Measurements from ENCODE around the gene ZC2HC1B.

ZC2HC1B gene

GRCh38 chr6:143970456-143971218 lies 106.4 kb downstream of the ZC2HC1B start:
- no peaks in the 10 kb centered on the region for H3K36me3 ChIP-seq (ENCODE audit: insufficient read depth, insufficient read length, low read length)
- no peak overlapping the region for H3K9ac ChIP-seq (ENCODE audit: insufficient read length, low read depth)
- peaks cover under 1% of the 10 kb centered on the region for H3K4me1 ChIP-seq (ENCODE audit: insufficient read depth, insufficient read length)
- TF ChIP-seq SUZ12 (IDR thresholded peaks at IDR 0.05; ENCODE audit: extremely low read depth, insufficient read depth, insufficient read length) (no peak), ZNF274 (IDR thresholded peaks at IDR 0.05; ENCODE audit: low read depth, low read length) (no peak), YY1 (IDR thresholded peaks at IDR 0.05; ENCODE audit: insufficient read depth, insufficient read length) (no peak)
- no peak for DNase-seq (ENCODE audit: low read depth, low spot score)
- H3K27me3 ChIP-seq (ENCODE audit: insufficient read depth, insufficient read length): peaks cover 85% of the 10 kb centered on the region
- no peaks in the 10 kb centered on the region for H3K9me3 ChIP-seq (ENCODE audit: insufficient read depth, low read length)
- H3K4me3 ChIP-seq (ENCODE audit: insufficient read length, low read depth): no peak overlapping the region

DNA sequence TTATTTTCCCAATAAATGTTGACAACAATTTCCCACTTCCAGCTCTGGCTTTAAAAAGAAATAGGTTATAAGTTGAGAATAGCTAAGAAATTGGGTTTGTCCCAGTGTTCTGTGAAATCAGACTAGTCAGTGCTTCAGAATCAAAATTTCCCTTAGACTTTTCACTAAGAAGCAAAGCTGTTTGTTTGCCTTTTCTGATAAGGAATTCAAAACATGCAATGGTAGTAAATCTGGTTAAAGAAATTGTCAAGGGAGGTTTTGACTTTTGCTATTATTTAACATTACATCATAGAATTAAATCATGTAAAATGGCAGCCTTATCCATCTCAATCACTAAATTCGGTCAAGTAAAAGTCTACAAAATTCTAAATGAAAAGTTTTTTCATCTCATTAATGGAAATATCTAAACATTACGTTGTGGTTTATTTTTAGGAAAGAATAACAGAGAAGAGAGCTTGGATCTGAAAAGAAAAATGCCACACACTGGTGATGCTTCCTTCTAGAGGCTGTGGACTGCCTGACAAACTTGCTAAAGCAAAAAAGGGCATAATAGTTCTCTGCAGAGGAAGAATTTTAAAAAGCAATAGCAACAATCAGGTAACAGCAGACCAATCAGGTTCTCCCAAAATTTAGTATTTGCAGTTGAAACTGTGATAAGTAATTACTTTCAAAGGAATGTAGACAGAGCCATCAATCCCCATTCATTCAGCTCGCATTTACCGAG lies 107.4 kb downstream of the ZC2HC1B start:
- Histone ChIP-seq H3K4me3 (ENCODE audit: insufficient read length, low read depth) (no peak overlapping the region), H3K36me3 (ENCODE audit: insufficient read depth, insufficient read length, low read length) (no peaks in the 10 kb centered on the region), H3K9me3 (ENCODE audit: insufficient read depth, low read length) (no peaks in the 10 kb centered on the region), H3K4me1 (ENCODE audit: insufficient read depth, insufficient read length) (no peaks in the 10 kb centered on the region), H3K27me3 (ENCODE audit: insufficient read depth, insufficient read length) (peaks cover 80% of the 10 kb centered on the region), H3K9ac (ENCODE audit: insufficient read length, low read depth) (no peak overlapping the region)
- DNase-seq (ENCODE audit: low read depth, low spot score): no peak
- TF ChIP-seq YY1 (IDR thresholded peaks at IDR 0.05; ENCODE audit: insufficient read depth, insufficient read length) (no peak), ZNF274 (IDR thresholded peaks at IDR 0.05; ENCODE audit: low read depth, low read length) (no peak), SUZ12 (IDR thresholded peaks at IDR 0.05; ENCODE audit: extremely low read depth, insufficient read depth, insufficient read length) (no peak)

DNA sequence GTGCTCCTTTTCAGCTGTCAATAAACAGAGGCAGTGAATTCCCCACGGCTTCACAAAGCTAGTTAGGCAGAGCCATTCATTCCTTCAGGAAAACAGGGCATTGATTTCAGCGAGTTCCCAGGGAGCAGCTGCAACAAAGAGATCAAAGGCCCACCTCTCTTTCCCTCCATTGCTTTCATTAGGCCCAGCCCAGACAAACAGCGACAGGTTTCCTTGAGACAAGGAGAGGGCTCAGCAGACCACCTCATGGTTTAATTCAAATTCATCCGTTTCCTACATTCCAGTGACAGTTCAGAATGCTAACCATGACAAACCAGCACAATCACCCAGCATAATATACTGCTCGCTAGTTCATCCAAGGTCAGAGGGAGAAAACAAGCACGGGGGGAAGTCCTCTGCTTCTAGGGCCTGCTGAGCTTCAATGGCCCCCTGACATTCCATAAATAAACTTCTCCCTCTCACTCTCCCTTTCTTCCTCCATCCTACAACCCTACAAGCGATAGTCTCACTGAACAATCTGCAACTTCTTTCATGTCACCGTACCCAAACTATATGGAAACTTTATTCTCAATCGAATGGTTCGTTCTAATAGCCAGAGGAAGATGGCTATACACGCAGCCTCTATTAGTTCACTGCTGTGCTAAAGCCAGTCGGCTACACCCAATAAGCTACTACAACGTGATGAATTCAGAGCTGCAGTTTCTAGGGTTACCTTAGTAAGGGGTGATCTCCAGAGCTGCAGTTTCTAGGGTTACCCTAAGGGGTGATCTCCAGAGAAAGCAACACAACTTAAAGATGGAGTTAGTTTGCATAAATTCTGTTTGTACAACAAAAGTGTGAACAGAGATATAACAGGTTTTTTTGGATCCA lies 109.1 kb downstream of the ZC2HC1B start:
- Histone ChIP-seq H3K9ac (ENCODE audit: insufficient read length, low read depth) (no peak overlapping the region), H3K27me3 (ENCODE audit: insufficient read depth, insufficient read length) (peaks cover 63% of the 10 kb centered on the region)
- DNase-seq (ENCODE audit: low read depth, low spot score): peak; percentile 93

DNA sequence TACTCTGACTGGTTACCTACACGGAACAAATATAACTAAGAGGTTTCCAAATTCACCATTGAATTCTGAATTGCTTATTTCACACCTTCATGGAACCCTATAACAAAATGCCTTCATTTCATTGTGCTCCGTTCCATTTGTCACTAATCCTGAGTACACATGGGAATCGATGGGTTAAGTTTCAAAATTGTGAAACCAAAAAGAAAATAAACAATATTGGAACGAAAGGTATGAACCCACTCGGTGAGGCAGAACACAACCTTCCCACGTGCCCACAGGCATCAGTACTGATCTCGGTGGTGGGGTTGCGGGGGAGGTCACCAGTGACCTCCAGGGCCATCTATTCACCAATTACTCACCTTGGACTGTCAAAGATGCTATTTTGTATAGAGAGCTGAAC lies 109.8 kb downstream of the ZC2HC1B start:
- no peak for DNase-seq (ENCODE audit: low read depth, low spot score)
- Histone ChIP-seq H3K9me3 (ENCODE audit: insufficient read depth, low read length) (no peaks in the 10 kb centered on the region), H3K4me3 (ENCODE audit: insufficient read length, low read depth) (no peak overlapping the region), H3K9ac (ENCODE audit: insufficient read length, low read depth) (no peak overlapping the region), H3K4me1 (ENCODE audit: insufficient read depth, insufficient read length) (no peaks in the 10 kb centered on the region), H3K36me3 (ENCODE audit: insufficient read depth, insufficient read length, low read length) (no peaks in the 10 kb centered on the region), H3K27me3 (ENCODE audit: insufficient read depth, insufficient read length) (peaks cover 56% of the 10 kb centered on the region)
- TF ChIP-seq SUZ12 (IDR thresholded peaks at IDR 0.05; ENCODE audit: extremely low read depth, insufficient read depth, insufficient read length): no peak
- TF ChIP-seq ZNF274 (IDR thresholded peaks at IDR 0.05; ENCODE audit: low read depth, low read length): no peak

More for the DNA sequence above, 109.1 kb downstream of the ZC2HC1B start:
- Histone ChIP-seq H3K4me1 (ENCODE audit: insufficient read depth, insufficient read length) (no peaks in the 10 kb centered on the region), H3K9me3 (ENCODE audit: insufficient read depth, low read length) (no peaks in the 10 kb centered on the region), H3K36me3 (ENCODE audit: insufficient read depth, insufficient read length, low read length) (no peaks in the 10 kb centered on the region), H3K4me3 (ENCODE audit: insufficient read length, low read depth) (peak overlapping the region; percentile 8)
- TF ChIP-seq YY1 (IDR thresholded peaks at IDR 0.05; ENCODE audit: insufficient read depth, insufficient read length): no peak
- no peak for TF ChIP-seq SUZ12 (IDR thresholded peaks at IDR 0.05; ENCODE audit: extremely low read depth, insufficient read depth, insufficient read length)
- no peak for TF ChIP-seq ZNF274 (IDR thresholded peaks at IDR 0.05; ENCODE audit: low read depth, low read length)

DNA sequence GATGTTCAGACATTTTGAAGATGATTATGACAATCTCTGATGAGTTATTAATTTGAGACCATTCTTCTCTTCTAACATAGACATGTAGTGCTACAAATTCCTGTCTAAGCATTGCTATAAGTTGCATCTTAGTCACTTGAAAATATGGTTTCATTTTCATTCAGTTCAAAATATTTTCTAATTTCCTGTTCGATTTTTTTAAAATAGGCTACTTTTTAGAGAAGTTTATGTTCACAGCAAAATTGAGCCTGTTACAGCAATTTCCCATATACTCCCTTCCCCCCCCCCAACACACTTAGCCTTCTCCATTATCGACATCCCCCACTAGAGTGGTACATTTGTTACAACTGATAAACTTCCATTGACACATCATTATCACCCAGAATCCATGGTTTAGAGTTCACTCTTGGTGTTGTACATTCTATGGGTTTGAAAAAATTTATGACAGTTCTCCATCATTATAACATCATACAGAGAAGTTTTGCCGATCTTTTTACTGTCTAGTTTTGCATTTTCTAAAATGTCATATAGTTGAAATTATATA lies 112.6 kb downstream of the ZC2HC1B start:
- Histone ChIP-seq H3K27me3 (ENCODE audit: insufficient read depth, insufficient read length) (peaks cover 29% of the 10 kb centered on the region), H3K9ac (ENCODE audit: insufficient read length, low read depth) (no peak overlapping the region), H3K4me3 (ENCODE audit: insufficient read length, low read depth) (no peak overlapping the region), H3K4me1 (ENCODE audit: insufficient read depth, insufficient read length) (no peaks in the 10 kb centered on the region), H3K36me3 (ENCODE audit: insufficient read depth, insufficient read length, low read length) (no peaks in the 10 kb centered on the region), H3K9me3 (ENCODE audit: insufficient read depth, low read length) (peaks cover 10% of the 10 kb centered on the region)
- DNase-seq (ENCODE audit: low read depth, low spot score): no peak
- TF ChIP-seq YY1 (IDR thresholded peaks at IDR 0.05; ENCODE audit: insufficient read depth, insufficient read length) (no peak), SUZ12 (IDR thresholded peaks at IDR 0.05; ENCODE audit: extremely low read depth, insufficient read depth, insufficient read length) (no peak), ZNF274 (IDR thresholded peaks at IDR 0.05; ENCODE audit: low read depth, low read length) (no peak)

GRCh38 chr6:143980921-143981320 lies 116.6 kb downstream of the ZC2HC1B start:
- H3K4me1 ChIP-seq (ENCODE audit: insufficient read depth, insufficient read length): no peaks in the 10 kb centered on the region
- H3K9me3 ChIP-seq (ENCODE audit: insufficient read depth, low read length): peaks cover 10% of the 10 kb centered on the region
- H3K36me3 ChIP-seq (ENCODE audit: insufficient read depth, insufficient read length, low read length): no peaks in the 10 kb centered on the region
- no peak overlapping the region for H3K4me3 ChIP-seq (ENCODE audit: insufficient read length, low read depth)
- no peak overlapping the region for H3K9ac ChIP-seq (ENCODE audit: insufficient read length, low read depth)
- H3K27me3 ChIP-seq (ENCODE audit: insufficient read depth, insufficient read length): peaks cover 2% of the 10 kb centered on the region
- no peak for DNase-seq (ENCODE audit: low read depth, low spot score)
- TF ChIP-seq YY1 (IDR thresholded peaks at IDR 0.05; ENCODE audit: insufficient read depth, insufficient read length): no peak
- no peak for TF ChIP-seq ZNF274 (IDR thresholded peaks at IDR 0.05; ENCODE audit: low read depth, low read length)
- no peak for TF ChIP-seq SUZ12 (IDR thresholded peaks at IDR 0.05; ENCODE audit: extremely low read depth, insufficient read depth, insufficient read length)
